Suprapubic skin (tissue), 3 donors: ENCODE measurements around the gene VTI1A.

ENCODE experiments used
- CTCF ChIP-seq, 2 donors: fragments of 200-600 bp in 1 of 2; fragments of 450-650 bp in 1 of 2; sonication (generic) in 1 of 2; IDR thresholded peaks; one replicate each; pipeline ENCODE4 v1.5.1; 2016 to 2019; ENCODE audit warnings: antibody characterized with exemption in 2 of 2, mild to moderate bottlenecking in 1 of 2, moderate library complexity in 1 of 2
- POLR2A ChIP-seq, 2 donors: fragments of 450-650 bp; IDR thresholded peaks; one replicate each; pipeline ENCODE4 v1.6.1; 2017; ENCODE audit warnings: antibody characterized with exemption in 2 of 2, mild to moderate bottlenecking in 2 of 2, moderate library complexity in 2 of 2

GRCh38 chr10:112581921-112582320 lies 134.9 kb downstream of the VTI1A start:
- no peak for TF ChIP-seq CTCF (IDR thresholded peaks at IDR 0.05)
- no peak for TF ChIP-seq POLR2A (IDR thresholded peaks at IDR 0.05)
